Measurements from ENCODE around the gene SEC22C.

The SEC22C gene

GRCh38 chr3:42552830-42553229 is 28.9 kb downstream of the SEC22C start:
- H3K4me3 ChIP-seq (ENCODE audit: insufficient read depth, low read length, poor library complexity, severe bottlenecking) = no peak overlapping the region
- H3K9me3 ChIP-seq (ENCODE audit: insufficient read depth, low read length) = no peaks in the 10 kb centered on the region
- H3K79me2 ChIP-seq (ENCODE audit: insufficient read depth, low read length) = no peaks in the 10 kb centered on the region
- no peak overlapping the region for H2AFZ ChIP-seq (ENCODE audit: low read depth, low read length, severe bottlenecking)
- H3K9me2 ChIP-seq (replicated peaks; ENCODE audit: insufficient read depth, low read length) = no peaks in the 10 kb centered on the region
- no peaks in the 10 kb centered on the region for H3F3A ChIP-seq (ENCODE audit: insufficient read depth)
- TF ChIP-seq EZH2phosphoT487 (conservative IDR thresholded peaks at IDR 0.05; ENCODE audit: low read length) = no peak
- TF ChIP-seq CTCF (IDR thresholded peaks at IDR 0.05; ENCODE audit: insufficient read depth, low read length, poor library complexity, severe bottlenecking) = no peak
- H4K20me1 ChIP-seq (ENCODE audit: low read depth, low read length) = no peaks in the 10 kb centered on the region
- H3K4me2 ChIP-seq (ENCODE audit: low read depth, low read length, poor library complexity, severe bottlenecking) = no peak overlapping the region
- H3K27ac ChIP-seq (ENCODE audit: low read depth, low read length) = no peak overlapping the region
- H3K36me3 ChIP-seq (ENCODE audit: low read length) = peaks cover 10% of the 10 kb centered on the region; the same call in 1 of the 2 replicates
- H3K27me3 ChIP-seq (ENCODE audit: low read length) = no peaks in the 10 kb centered on the region
- H3K9ac ChIP-seq (ENCODE audit: low read length) = no peak overlapping the region

- H4K20me1 ChIP-seq (ENCODE audit: low read depth, low read length) = no peaks in the 10 kb centered on the region
- H3K79me2 ChIP-seq (ENCODE audit: insufficient read depth, low read length) = no peaks in the 10 kb centered on the region
- no peak overlapping the region for H3K9ac ChIP-seq (ENCODE audit: low read length)
- peaks cover 4% of the 10 kb centered on the region; the same call in 1 of the 2 replicates for H3K36me3 ChIP-seq (ENCODE audit: low read length)
- TF ChIP-seq CTCF (IDR thresholded peaks at IDR 0.05; ENCODE audit: insufficient read depth, low read length, poor library complexity, severe bottlenecking) = no peak
- TF ChIP-seq EZH2phosphoT487 (conservative IDR thresholded peaks at IDR 0.05; ENCODE audit: low read length) = no peak
- no peaks in the 10 kb centered on the region for H3F3A ChIP-seq (ENCODE audit: insufficient read depth)
- H2AFZ ChIP-seq (ENCODE audit: low read depth, low read length, severe bottlenecking) = no peak overlapping the region
- no peak overlapping the region for H3K4me3 ChIP-seq (ENCODE audit: insufficient read depth, low read length, poor library complexity, severe bottlenecking)
- no peak overlapping the region for H3K4me2 ChIP-seq (ENCODE audit: low read depth, low read length, poor library complexity, severe bottlenecking)
- no peaks in the 10 kb centered on the region for H3K9me2 ChIP-seq (replicated peaks; ENCODE audit: insufficient read depth, low read length)
- H3K27ac ChIP-seq (ENCODE audit: low read depth, low read length) = no peak overlapping the region
- H3K27me3 ChIP-seq (ENCODE audit: low read length) = no peaks in the 10 kb centered on the region
- no peaks in the 10 kb centered on the region for H3K9me3 ChIP-seq (ENCODE audit: insufficient read depth, low read length)
Measured at GRCh38 chr3:42550250-42550649, 31.5 kb downstream of the SEC22C start.

GRCh38 chr3:42549131-42549530 is 32.6 kb downstream of the SEC22C start:
- Histone ChIP-seq H3K36me3 (ENCODE audit: low read length) (peaks cover 4% of the 10 kb centered on the region; the same call in 1 of the 2 replicates), H4K20me1 (ENCODE audit: low read depth, low read length) (no peaks in the 10 kb centered on the region), H3K9me3 (ENCODE audit: insufficient read depth, low read length) (no peaks in the 10 kb centered on the region), H3K4me3 (ENCODE audit: insufficient read depth, low read length, poor library complexity, severe bottlenecking) (no peak overlapping the region), H3K9me2 (replicated peaks; ENCODE audit: insufficient read depth, low read length) (no peaks in the 10 kb centered on the region), H3K4me2 (ENCODE audit: low read depth, low read length, poor library complexity, severe bottlenecking) (no peak overlapping the region), H3K27ac (ENCODE audit: low read depth, low read length) (no peak overlapping the region), H3K79me2 (ENCODE audit: insufficient read depth, low read length) (no peaks in the 10 kb centered on the region), H3F3A (ENCODE audit: insufficient read depth) (no peaks in the 10 kb centered on the region), H2AFZ (ENCODE audit: low read depth, low read length, severe bottlenecking) (no peak overlapping the region), H3K9ac (ENCODE audit: low read length) (no peak overlapping the region), H3K27me3 (ENCODE audit: low read length) (no peaks in the 10 kb centered on the region)
- TF ChIP-seq EZH2phosphoT487 (conservative IDR thresholded peaks at IDR 0.05; ENCODE audit: low read length) (no peak), CTCF (IDR thresholded peaks at IDR 0.05; ENCODE audit: insufficient read depth, low read length, poor library complexity, severe bottlenecking) (no peak)
